Hepatocyte (in vitro differentiated cells): Measurements from ENCODE around the gene TPSAB1.
"Not testable (repeated sequence)": the region's sequence is repeated elsewhere in the genome, so short reads cannot be mapped to it uniquely, and the experiment has no call there.

Experiments used
- CTCF ChIP-seq: fragments of 200-600 bp; sonication (generic); IDR thresholded peaks from 2 replicates; pipeline ENCODE4 v1.5.1; 2016; ENCODE audit warnings: antibody characterized with exemption, mild to moderate bottlenecking; ENCODE audit not compliant: poor library complexity
- EZH2 ChIP-seq: fragments of 200-600 bp; sonication (generic); IDR thresholded peaks from 2 replicates; pipeline ENCODE4 v1.6.1; 2016; ENCODE audit warnings: antibody characterized with exemption, mild to moderate bottlenecking, borderline replicate concordance

- TF ChIP-seq CTCF, EZH2: not testable (repeated sequence)
Measured at GRCh38 chr16:1255276-1256122, 15.0 kb downstream of the TPSAB1 start, which contains the start of gene TPSD1.
